Adrenal gland (tissue), 12 donors: ENCODE results near the gene FOCAD. TPM values are rescaled to one million over a fixed set of nuclear protein-coding genes. Genes with fewer than 3 reads are reported as not detected.

Source experiments
- DNase-seq, 7 donors: peaks; one replicate each; pipeline ENCODE4 v3.0.0-alpha.2; 2019 to 2020
- H3K27ac ChIP-seq, 5 donors: fragments of 200-600 bp; sonication (generic) in 4 of 5; 1 replicate in 3 of 5; 2 replicates in 2 of 5; pipeline versions ENCODE4 v1.5.1 to v1.8.0; 2016 to 2020; ENCODE audit warnings: mild to moderate bottlenecking in 1 of 5
- H3K27me3 ChIP-seq: fragments of 200-600 bp; 2 replicates; pipeline ENCODE4 v1.8.0; 2021
- H3K36me3 ChIP-seq, 2 donors: fragments of 200-600 bp; replicated peaks in 1 of 2; 1 replicate in 1 of 2; 2 replicates in 1 of 2; pipeline versions ENCODE4 v1.5.1 to v1.8.0; 2018 to 2022
- H3K4me1 ChIP-seq, 2 donors: fragments of 200-600 bp; replicated peaks in 1 of 2; 1 replicate in 1 of 2; 2 replicates in 1 of 2; pipeline versions ENCODE4 v1.5.1 to v1.8.0; 2018 to 2021
- H3K4me3 ChIP-seq, 4 donors: fragments of 200-600 bp; sonication (generic) in 3 of 4; one replicate each; pipeline ENCODE4 v1.5.1; 2016 to 2018
- H3K9me3 ChIP-seq, 3 donors: fragments of 200-600 bp; sonication (generic) in 1 of 3; replicated peaks in 1 of 3; 1 replicate in 2 of 3; 2 replicates in 1 of 3; pipeline versions ENCODE4 v1.5.1 to v1.8.0; 2016 to 2021
- CTCF ChIP-seq, 6 experiments: fragments of 450-650 bp in 4 of 6; fragments of 200-600 bp in 2 of 6; sonication (generic) in 1 of 6; IDR thresholded peaks; 1 replicate in 5 of 6; 2 replicates in 1 of 6; pipeline versions ENCODE4 v1.5.1 to v1.8.0; 2016 to 2021; ENCODE audit warnings: antibody characterized with exemption in 6 of 6, mild to moderate bottlenecking in 2 of 6, moderate library complexity in 1 of 6
- POLR2A ChIP-seq, 2 donors: fragments of 450-650 bp; IDR thresholded peaks; one replicate each; pipeline ENCODE4 v1.6.1; 2017; ENCODE audit warnings: antibody characterized with exemption in 2 of 2, mild to moderate bottlenecking in 2 of 2, moderate library complexity in 1 of 2
- WGBS, 4 donors: extraction: QIAGEN DNeasy Blood & Tissue Kit in 2 of 4; methylation state at CpG; one replicate each; pipeline versions ENCODE4 v1.1.5 to v1.1.7; 2013 to 2017; 5-methylcytosine and 5-hydroxymethylcytosine counted together
- intact Hi-C, 2 donors: fragments of 100-400 bp; cut with DNase I; formaldehyde crosslinking; loops; one replicate each; pipeline versions ENCODE4 v1.14.1 to v1.15.0; 2022 to 2023
- polyA plus RNA-seq, 3 donors: library from polyadenylated mRNA; stranded (reverse); fragments of 200-250 nt in 2 of 3; fragments of 350-450 nt in 1 of 3; fragmentation: Illumina TruSeq in 1 of 3; extraction: RNeasy Lipid Tissue Mini Kit (QIAGEN cat#74804) in 1 of 3; gene quantifications; one replicate each; pipeline ENCODE4 v1.2.3, GENCODE V29; 2013 to 2014
- total RNA-seq, 9 donors: library from RNA; depleted of rRNA in 4 of 9; stranded (reverse); fragments of >200 nt in 4 of 9; fragments of 120-200 nt in 1 of 9; fragmentation: NEBNext Ultra II Directional in 1 of 9; extraction: Animal tissue kit (Norgen Biotek cat#: 25700) in 1 of 9; gene quantifications; one replicate each; pipeline versions ENCODE4 v1.1.0 to v1.2.4, GENCODE V29; 2013 to 2023
- donor health status: healthy with polysubstance abuse.
- donor health status: Bipolar disorder and iron deficiency.
- donor health status: DM: yes; HTN: yes; CAD: no.
- donor health status: DM: no; HTN: no; CAD: no.
- donor health status: DM: no; HTN: no; CAD: no.
- donor health status: DM: yes; HTN: yes; CAD: no.

FOCAD gene
- total and polyA plus RNA-seq, 12 donors: 20.5 to 134 (median 59.7) TPM

- Histone ChIP-seq H3K9me3 (no peaks in the 10 kb centered on the region), H3K36me3 (no peaks in the 10 kb centered on the region), H3K27ac (no peak overlapping the region), H3K4me3 (no peak overlapping the region), H3K27me3 (no peaks in the 10 kb centered on the region), H3K4me1 (peaks cover 7 to 17% of the 10 kb centered on the region in 2 donors)
- DNase-seq: no peak
- intact Hi-C loops: no loop called here
- TF ChIP-seq POLR2A (IDR thresholded peaks at IDR 0.05) (no peak), CTCF (IDR thresholded peaks at IDR 0.05) (no peak)
- 92 to 96% (median 93%) methylated on average over 3 of the region's 3 CpGs for WGBS, 4 donors
These were observed 19.1 kb downstream of the FOCAD start for GRCh38 chr9:20703146-20703545.

- H3K9me3 ChIP-seq: no peaks in the 10 kb centered on the region
- no peak overlapping the region for H3K4me3 ChIP-seq
- no peaks in the 10 kb centered on the region for H3K27me3 ChIP-seq
- TF ChIP-seq POLR2A (IDR thresholded peaks at IDR 0.05) (no peak), CTCF (IDR thresholded peaks at IDR 0.05) (no peak)
- intact Hi-C loops: no loop called here
- H3K27ac ChIP-seq: no peak overlapping the region
- H3K4me1 ChIP-seq: peaks cover 0 to 9% of the 10 kb centered on the region in 2 donors
- WGBS, 4 donors: 94 to 100% (median 96%) methylated on average over 2 of the region's 2 CpGs
- no peak for DNase-seq
- H3K36me3 ChIP-seq: no peaks in the 10 kb centered on the region
These were observed 23.6 kb downstream of the FOCAD start for GRCh38 chr9:20707708-20708107.

- DNase-seq: no peak
- intact Hi-C loops: loop anchor here in 1 of 2 donors (10.0 kb wide), 1 partner anchor 62 kb away; no protein-coding TSS in a partner anchor
- H3K27me3 ChIP-seq: no peaks in the 10 kb centered on the region
- WGBS, 4 donors: 80 to 84% (median 81%) methylated on average over 1 of the region's 1 CpG
- peaks cover 6 to 15% of the 10 kb centered on the region in 2 donors for H3K4me1 ChIP-seq
- no peak for TF ChIP-seq POLR2A (IDR thresholded peaks at IDR 0.05)
- no peak for TF ChIP-seq CTCF (IDR thresholded peaks at IDR 0.05)
- H3K4me3 ChIP-seq: no peak overlapping the region
- no peaks in the 10 kb centered on the region for H3K36me3 ChIP-seq
- H3K9me3 ChIP-seq: no peaks in the 10 kb centered on the region
- H3K27ac ChIP-seq: no peak overlapping the region
These were observed 29.1 kb downstream of the FOCAD start for GRCh38 chr9:20713172-20713571.

GRCh38 chr9:20714442-20715415 is 30.7 kb downstream of the FOCAD start:
- no peaks in the 10 kb centered on the region for H3K27me3 ChIP-seq
- no peak overlapping the region for H3K4me3 ChIP-seq
- peaks cover 6 to 8% of the 10 kb centered on the region in 2 donors for H3K4me1 ChIP-seq
- 33 to 44% (median 41%) methylated on average over 2 of the region's 2 CpGs for WGBS, 4 donors
- TF ChIP-seq POLR2A (IDR thresholded peaks at IDR 0.05) (no peak), CTCF (IDR thresholded peaks at IDR 0.05) (no peak)
- H3K27ac ChIP-seq: no peak overlapping the region
- no peaks in the 10 kb centered on the region for H3K9me3 ChIP-seq
- DNase-seq: no peak
- intact Hi-C loops: loop anchor here in 1 of 2 donors (10.0 kb wide), 1 partner anchor 60 kb away; no protein-coding TSS in a partner anchor
- H3K36me3 ChIP-seq: no peaks in the 10 kb centered on the region
